Loucy (cell line): ENCODE measurements around the gene PMEPA1.

ENCODE experiments used
- H2AFZ ChIP-seq: fragments of 200-600 bp; sonication (generic); 2 replicates; pipeline ENCODE4 v1.6.0; 2016; ENCODE audit warnings: antibody characterized with exemption, mild to moderate bottlenecking, low read length, moderate library complexity
- H3F3A ChIP-seq: fragments of 200-600 bp; 2 replicates; pipeline ENCODE4 v1.6.0; 2016; ENCODE audit warnings: antibody characterized with exemption, low read depth, mild to moderate bottlenecking
- H3K27me3 ChIP-seq: fragments of 200-600 bp; sonication (generic); 2 replicates; pipeline ENCODE4 v1.6.1; 2014; ENCODE audit warnings: low read length, mild to moderate bottlenecking; ENCODE audit not compliant: insufficient read depth, poor library complexity, severe bottlenecking
- H3K36me3 ChIP-seq: fragments of 200-600 bp; sonication (generic); 2 replicates; pipeline ENCODE4 v1.6.1; 2016; ENCODE audit warnings: low read length; ENCODE audit not compliant: insufficient read depth
- H3K4me1 ChIP-seq: fragments of 200-600 bp; sonication (generic); 2 replicates; pipeline ENCODE4 v1.5.1; 2014; ENCODE audit warnings: low read length, mild to moderate bottlenecking; ENCODE audit not compliant: insufficient read depth, poor library complexity, severe bottlenecking
- H3K4me2 ChIP-seq: fragments of 200-600 bp; sonication (generic); 2 replicates; pipeline ENCODE4 v1.6.0; 2014; ENCODE audit warnings: antibody characterized with exemption, low read length, low read depth, mild to moderate bottlenecking; ENCODE audit not compliant: poor library complexity, severe bottlenecking
- H3K4me3 ChIP-seq: fragments of 200-600 bp; sonication (generic); 2 replicates; pipeline ENCODE4 v1.5.1; 2014; ENCODE audit warnings: low read length, mild to moderate bottlenecking, mixed read lengths; ENCODE audit not compliant: poor library complexity, severe bottlenecking
- H3K79me2 ChIP-seq: fragments of 200-600 bp; sonication (generic); 2 replicates; pipeline ENCODE4 v1.6.1; 2014; ENCODE audit warnings: low read length; ENCODE audit not compliant: insufficient read depth
- H3K9ac ChIP-seq: fragments of 200-600 bp; sonication (generic); 2 replicates; pipeline ENCODE4 v1.6.0; 2014; ENCODE audit warnings: mild to moderate bottlenecking, low read depth, low read length, moderate library complexity; ENCODE audit not compliant: poor library complexity, severe bottlenecking
- H3K9me2 ChIP-seq: fragments of 200-600 bp; sonication (generic); replicated peaks from 2 replicates; pipeline ENCODE4 v1.6.1; 2016; ENCODE audit warnings: low read depth, low read length, mixed read lengths
- H3K9me3 ChIP-seq: fragments of 200-600 bp; sonication (generic); 2 replicates; pipeline ENCODE4 v1.6.1; 2014; ENCODE audit warnings: mild to moderate bottlenecking, antibody characterized with exemption, low read length, low read depth; ENCODE audit not compliant: insufficient read depth
- H4K20me1 ChIP-seq: fragments of 200-600 bp; sonication (generic); 2 replicates; pipeline ENCODE4 v1.6.0; 2014; ENCODE audit warnings: antibody characterized with exemption, low read length, mild to moderate bottlenecking; ENCODE audit not compliant: insufficient read depth, poor library complexity, severe bottlenecking
- CTCF ChIP-seq: fragments of 200-600 bp; sonication (generic); conservative IDR thresholded peaks from 2 replicates; pipeline ENCODE4 v1.5.1; 2014; ENCODE audit warnings: mild to moderate bottlenecking, antibody characterized with exemption, low read length
- EZH2phosphoT487 ChIP-seq: fragments of 200-600 bp; IDR thresholded peaks from 2 replicates; pipeline ENCODE4 v1.6.1; 2018; ENCODE audit warnings: antibody characterized with exemption, mild to moderate bottlenecking, moderate library complexity, borderline replicate concordance

PMEPA1 gene

GRCh38 chr20:57610261-57610952 is 99.4 kb downstream of the PMEPA1 start:
- H3K79me2 ChIP-seq = no peaks in the 10 kb centered on the region
- no peaks in the 10 kb centered on the region for H3F3A ChIP-seq
- TF ChIP-seq CTCF (no peak), EZH2phosphoT487 (no peak)
- no peaks in the 10 kb centered on the region for H3K27me3 ChIP-seq
- H3K9me3 ChIP-seq = no peaks in the 10 kb centered on the region
- H3K9ac ChIP-seq = no peak overlapping the region
- H2AFZ ChIP-seq = no peak overlapping the region
- H3K4me3 ChIP-seq = no peak overlapping the region
- H4K20me1 ChIP-seq = no peaks in the 10 kb centered on the region
- H3K9me2 ChIP-seq = no peaks in the 10 kb centered on the region
- no peaks in the 10 kb centered on the region for H3K4me1 ChIP-seq
- no peaks in the 10 kb centered on the region for H3K36me3 ChIP-seq
- no peak overlapping the region for H3K4me2 ChIP-seq

GRCh38 chr20:57609842-57610167 is 100.0 kb downstream of the PMEPA1 start:
- H3K9me3 ChIP-seq = no peaks in the 10 kb centered on the region
- H3F3A ChIP-seq = no peaks in the 10 kb centered on the region
- H3K36me3 ChIP-seq = no peaks in the 10 kb centered on the region
- no peak for TF ChIP-seq EZH2phosphoT487
- peak; percentile 27; the same call in 1 of the 2 replicates for TF ChIP-seq CTCF
- no peaks in the 10 kb centered on the region for H3K79me2 ChIP-seq
- no peak overlapping the region for H3K4me3 ChIP-seq
- H3K9ac ChIP-seq = no peak overlapping the region
- H2AFZ ChIP-seq = no peak overlapping the region
- no peaks in the 10 kb centered on the region for H3K27me3 ChIP-seq
- H3K4me2 ChIP-seq = no peak overlapping the region
- no peaks in the 10 kb centered on the region for H3K9me2 ChIP-seq
- no peaks in the 10 kb centered on the region for H3K4me1 ChIP-seq
- no peaks in the 10 kb centered on the region for H4K20me1 ChIP-seq

GRCh38 chr20:57609086-57609841 is 100.6 kb downstream of the PMEPA1 start:
- no peak for TF ChIP-seq EZH2phosphoT487
- no peak for TF ChIP-seq CTCF
- no peak overlapping the region for H2AFZ ChIP-seq

More at GRCh38 chr20:57609086-57609841, 100.6 kb downstream of the PMEPA1 start:
- Histone ChIP-seq H3K4me2 (no peak overlapping the region), H3K4me3 (no peak overlapping the region), H3K79me2 (no peaks in the 10 kb centered on the region), H4K20me1 (no peaks in the 10 kb centered on the region), H3K9ac (no peak overlapping the region), H3K36me3 (no peaks in the 10 kb centered on the region), H3K9me2 (no peaks in the 10 kb centered on the region), H3K4me1 (no peaks in the 10 kb centered on the region), H3K9me3 (no peaks in the 10 kb centered on the region), H3K27me3 (no peaks in the 10 kb centered on the region), H3F3A (no peaks in the 10 kb centered on the region)
